Fibroblast of mammary gland (primary cell): ENCODE results near the gene ENTHD1.
A peak's percentile ranks its signal among the peaks of the same experiment; 100 is the strongest.

Experiments used
- DNase-seq: peaks from one replicate; pipeline ENCODE4 v3.0.0-alpha.2; 2010; ENCODE audit warnings: low read depth
- H3K4me3 ChIP-seq: 2 replicates; pipeline ENCODE4 v1.5.1; 2011; ENCODE audit warnings: low read depth, mild to moderate bottlenecking, low read length, moderate library complexity; ENCODE audit not compliant: control insufficient read depth
- CTCF ChIP-seq: conservative IDR thresholded peaks from 2 replicates; pipeline ENCODE4 v1.5.1; 2011; ENCODE audit warnings: low read depth, low read length, inconsistent platforms; ENCODE audit not compliant: control insufficient read depth, insufficient read depth

ENTHD1 gene

GRCh38 chr22:39729141-39729934, 164.2 kb downstream of the ENTHD1 start:
- H3K4me3 ChIP-seq, result no peak overlapping the region
- TF ChIP-seq CTCF, result no peak
- no peak for DNase-seq

- H3K4me3 ChIP-seq, result no peak overlapping the region
- no peak for TF ChIP-seq CTCF
- no peak for DNase-seq
Observed at GRCh38 chr22:39728236-39728860, 165.2 kb downstream of the ENTHD1 start.

GRCh38 chr22:39727541-39727940, 166.0 kb downstream of the ENTHD1 start:
- TF ChIP-seq CTCF, result no peak
- no peak overlapping the region for H3K4me3 ChIP-seq
- DNase-seq, result peak; percentile 41

GRCh38 chr22:39725351-39726035, 168.1 kb downstream of the ENTHD1 start:
- H3K4me3 ChIP-seq, result no peak overlapping the region
- TF ChIP-seq CTCF, result no peak
- no peak for DNase-seq

GRCh38 chr22:39724857-39725256, 168.7 kb downstream of the ENTHD1 start:
- TF ChIP-seq CTCF, result no peak
- H3K4me3 ChIP-seq, result no peak overlapping the region

GRCh38 chr22:39724390-39724789, 169.2 kb downstream of the ENTHD1 start:
- no peak for TF ChIP-seq CTCF
- H3K4me3 ChIP-seq, result no peak overlapping the region
- DNase-seq, result peak; percentile 3

More at GRCh38 chr22:39724857-39725256, 168.7 kb downstream of the ENTHD1 start:
- no peak for DNase-seq
